CD4-positive, CD25-positive, alpha-beta regulatory T cell (primary cell): ENCODE results near the gene FBXO27. TPM values are rescaled to one million over a fixed set of nuclear protein-coding genes. Genes with fewer than 3 reads are reported as not detected.

Source experiments
- ATAC-seq, 2 donors: fragments of 150-1000 bp; cut with Tn5 transposase; one replicate each; pipeline ENCODE4 v1.10.0; 2021; ENCODE audit warnings: low read depth in 2 of 2, moderate number of reproducible peaks in 2 of 2, moderate library complexity in 1 of 2
- DNase-seq, 3 donors: peaks; one replicate each; pipeline versions ENCODE4 v3.0.0 to v3.0.0-alpha.2; 2012 to 2022; ENCODE audit warnings: mixed read lengths in 1 of 3
- H3K27ac ChIP-seq: one replicate; pipeline ENCODE4 v1.7.0; 2013; ENCODE audit warnings: mild to moderate bottlenecking, low read length; ENCODE audit not compliant: insufficient read depth, poor library complexity, severe bottlenecking
- H3K27me3 ChIP-seq: one replicate; pipeline ENCODE4 v1.7.0; 2013; ENCODE audit warnings: low read length; ENCODE audit not compliant: control insufficient read depth, insufficient read depth
- H3K36me3 ChIP-seq: one replicate; pipeline ENCODE4 v1.7.0; 2013; ENCODE audit warnings: mild to moderate bottlenecking, low read length, moderate library complexity; ENCODE audit not compliant: control insufficient read depth, insufficient read depth
- H3K4me1 ChIP-seq: 2 replicates; pipeline ENCODE4 v1.7.0; 2013; ENCODE audit warnings: mild to moderate bottlenecking, low read length; ENCODE audit not compliant: insufficient read depth, control insufficient read depth, poor library complexity, severe bottlenecking
- H3K4me3 ChIP-seq: one replicate; pipeline ENCODE4 v1.7.0; 2013; ENCODE audit warnings: low read depth, mild to moderate bottlenecking, low read length, moderate library complexity
- H3K9me3 ChIP-seq, 2 experiments: 1 replicate in 1 of 2; 2 replicates in 1 of 2; pipeline ENCODE4 v1.7.0; 2013; ENCODE audit warnings: low read length in 2 of 2, mild to moderate bottlenecking in 1 of 2, moderate library complexity in 1 of 2; ENCODE audit not compliant: control insufficient read depth in 2 of 2
- H3K27ac Mint-ChIP-seq, 3 donors: one replicate each; pipeline ENCODE4 v1.8.0; 2020 to 2022; ENCODE audit warnings: mild to moderate bottlenecking in 3 of 3, mixed read lengths in 3 of 3, moderate library complexity in 2 of 3
- H3K27me3 Mint-ChIP-seq: one replicate; pipeline ENCODE4 v1.8.0; 2022; ENCODE audit warnings: mild to moderate bottlenecking, mixed read lengths
- H3K36me3 Mint-ChIP-seq: one replicate; pipeline ENCODE4 v1.8.0; 2020; ENCODE audit warnings: mixed read lengths
- H3K4me1 Mint-ChIP-seq, 4 donors: one replicate each; pipeline ENCODE4 v1.8.0; 2020 to 2022; ENCODE audit warnings: mixed read lengths in 4 of 4, mild to moderate bottlenecking in 1 of 4
- H3K4me3 Mint-ChIP-seq, 4 donors: one replicate each; pipeline ENCODE4 v1.8.0; 2020 to 2022; ENCODE audit warnings: mild to moderate bottlenecking in 4 of 4, mixed read lengths in 4 of 4, moderate library complexity in 3 of 4
- H3K9me3 Mint-ChIP-seq, 7 donors: one replicate each; pipeline ENCODE4 v1.8.0; 2020 to 2022; ENCODE audit warnings: mixed read lengths in 7 of 7, mild to moderate bottlenecking in 3 of 7, moderate library complexity in 2 of 7
- polyA plus RNA-seq, 4 donors: library from polyadenylated mRNA; unstranded; fragments of 300-500 nt; fragmentation: Illumina TruSeq; gene quantifications; one replicate each; pipeline ENCODE4 v1.2.3, GENCODE V29; 2021
- total RNA-seq: library from RNA; stranded (reverse); gene quantifications from one replicate; pipeline ENCODE4 v1.2.3, GENCODE V29; 2022

FBXO27 gene
- total and polyA plus RNA-seq, 5 donors from 2014 or later = 0.16 to 0.35 (median 0.28) TPM; not detected in 1

- ATAC-seq (no peak), DNase-seq (no peak)
- Mint-ChIP-seq H3K4me1 (no peaks in the 10 kb centered on the region), H3K36me3 (no peaks in the 10 kb centered on the region), H3K27me3 (peaks cover 24% of the 10 kb centered on the region), H3K27ac (no peak overlapping the region), H3K9me3 (peaks cover 0 to 6% (median 3%) of the 10 kb centered on the region in 7 donors), H3K4me3 (no peak overlapping the region)
- Histone ChIP-seq H3K9me3 (peaks cover 0 to 5% of the 10 kb centered on the region in 2 experiments), H3K27ac (no peak overlapping the region), H3K27me3 (no peaks in the 10 kb centered on the region), H3K36me3 (no peaks in the 10 kb centered on the region), H3K4me1 (no peaks in the 10 kb centered on the region), H3K4me3 (no peak overlapping the region)
Measured at GRCh38 chr19:38985262-38985661, 47.1 kb downstream of the FBXO27 start.

DNA sequence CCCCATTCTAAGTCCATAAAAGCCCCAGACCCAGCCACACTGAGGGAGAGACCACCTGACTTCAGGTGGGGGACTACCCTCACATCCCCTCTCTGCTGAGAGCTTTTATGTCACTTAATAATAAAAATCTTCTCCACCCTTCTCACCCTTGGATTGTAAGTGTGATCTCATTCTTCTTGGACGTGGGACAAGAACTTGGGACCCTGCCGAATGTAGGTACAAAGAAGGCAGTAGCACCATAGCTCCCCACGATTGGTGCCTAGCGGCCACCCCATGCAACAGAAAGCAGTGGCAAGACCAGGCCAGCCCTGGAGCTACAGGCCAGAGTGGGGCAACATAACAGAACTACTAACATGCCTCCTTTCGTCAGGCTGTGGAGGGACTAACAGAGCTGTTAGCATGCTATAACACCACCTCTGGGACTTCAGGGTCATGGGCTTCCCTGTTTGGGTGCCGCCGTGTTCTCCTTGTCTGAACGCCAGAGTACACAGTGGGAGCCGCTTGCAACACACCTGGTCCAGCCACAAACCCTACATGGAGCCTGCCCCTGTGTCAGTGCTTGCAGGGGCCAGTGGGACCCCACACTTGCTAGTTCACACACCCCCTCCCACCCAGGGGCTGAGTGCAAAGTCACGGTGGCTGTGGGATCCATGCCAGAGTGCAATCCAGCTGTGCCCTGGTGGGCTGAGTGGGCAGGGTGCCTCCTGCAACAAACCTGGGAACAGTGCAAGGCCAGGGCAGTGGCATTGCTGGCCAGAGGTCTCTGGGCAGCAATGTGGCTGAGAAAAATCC, 51.6 kb downstream of the FBXO27 start:
- DNase-seq (no peak), ATAC-seq (no peak)
- Mint-ChIP-seq H3K27me3 (peaks cover 23% of the 10 kb centered on the region), H3K4me3 (no peak overlapping the region), H3K36me3 (no peaks in the 10 kb centered on the region), H3K27ac (no peak overlapping the region), H3K9me3 (peaks cover 0 to 8% (median 3%) of the 10 kb centered on the region in 7 donors), H3K4me1 (peaks cover 0 to 15% (median 6%) of the 10 kb centered on the region in 4 donors)
- no peak overlapping the region for H3K27ac ChIP-seq
- peaks cover 0 to 5% of the 10 kb centered on the region in 2 experiments for H3K9me3 ChIP-seq
- no peaks in the 10 kb centered on the region for H3K4me1 ChIP-seq
- no peak overlapping the region for H3K4me3 ChIP-seq
- H3K27me3 ChIP-seq = no peaks in the 10 kb centered on the region
- H3K36me3 ChIP-seq = no peaks in the 10 kb centered on the region

GRCh38 chr19:38979812-38980211, 52.5 kb downstream of the FBXO27 start:
- no peak overlapping the region for H3K4me3 Mint-ChIP-seq
- H3K27me3 Mint-ChIP-seq = peaks cover 22% of the 10 kb centered on the region
- H3K27me3 ChIP-seq = peaks cover under 1% of the 10 kb centered on the region
- no peak overlapping the region for H3K27ac Mint-ChIP-seq
- no peak overlapping the region for H3K27ac ChIP-seq
- no peak for DNase-seq
- no peaks in the 10 kb centered on the region for H3K36me3 ChIP-seq
- H3K4me1 Mint-ChIP-seq = peaks cover 0 to 18% (median 6%) of the 10 kb centered on the region in 4 donors
- peaks cover 0 to 8% (median 1%) of the 10 kb centered on the region in 7 donors for H3K9me3 Mint-ChIP-seq
- no peaks in the 10 kb centered on the region for H3K4me1 ChIP-seq
- H3K9me3 ChIP-seq = no peaks in the 10 kb centered on the region
- H3K4me3 ChIP-seq = no peak overlapping the region
- ATAC-seq = no peak
- no peaks in the 10 kb centered on the region for H3K36me3 Mint-ChIP-seq

GRCh38 chr19:38978326-38978689, 54.0 kb downstream of the FBXO27 start:
- no peak overlapping the region for H3K4me3 Mint-ChIP-seq
- DNase-seq (no peak), ATAC-seq (no peak)
- no peaks in the 10 kb centered on the region for H3K36me3 ChIP-seq
- peaks cover 0 to 8% (median 3%) of the 10 kb centered on the region in 7 donors for H3K9me3 Mint-ChIP-seq
- no peak overlapping the region for H3K4me3 ChIP-seq
- peaks cover 17% of the 10 kb centered on the region for H3K27me3 Mint-ChIP-seq
- no peak overlapping the region for H3K27ac Mint-ChIP-seq
- no peaks in the 10 kb centered on the region for H3K4me1 ChIP-seq
- H3K27me3 ChIP-seq = peaks cover 3% of the 10 kb centered on the region
- no peaks in the 10 kb centered on the region for H3K36me3 Mint-ChIP-seq
- no peak overlapping the region for H3K27ac ChIP-seq
- H3K4me1 Mint-ChIP-seq = peaks cover 0 to 21% (median 6%) of the 10 kb centered on the region in 4 donors
- no peaks in the 10 kb centered on the region for H3K9me3 ChIP-seq

DNA sequence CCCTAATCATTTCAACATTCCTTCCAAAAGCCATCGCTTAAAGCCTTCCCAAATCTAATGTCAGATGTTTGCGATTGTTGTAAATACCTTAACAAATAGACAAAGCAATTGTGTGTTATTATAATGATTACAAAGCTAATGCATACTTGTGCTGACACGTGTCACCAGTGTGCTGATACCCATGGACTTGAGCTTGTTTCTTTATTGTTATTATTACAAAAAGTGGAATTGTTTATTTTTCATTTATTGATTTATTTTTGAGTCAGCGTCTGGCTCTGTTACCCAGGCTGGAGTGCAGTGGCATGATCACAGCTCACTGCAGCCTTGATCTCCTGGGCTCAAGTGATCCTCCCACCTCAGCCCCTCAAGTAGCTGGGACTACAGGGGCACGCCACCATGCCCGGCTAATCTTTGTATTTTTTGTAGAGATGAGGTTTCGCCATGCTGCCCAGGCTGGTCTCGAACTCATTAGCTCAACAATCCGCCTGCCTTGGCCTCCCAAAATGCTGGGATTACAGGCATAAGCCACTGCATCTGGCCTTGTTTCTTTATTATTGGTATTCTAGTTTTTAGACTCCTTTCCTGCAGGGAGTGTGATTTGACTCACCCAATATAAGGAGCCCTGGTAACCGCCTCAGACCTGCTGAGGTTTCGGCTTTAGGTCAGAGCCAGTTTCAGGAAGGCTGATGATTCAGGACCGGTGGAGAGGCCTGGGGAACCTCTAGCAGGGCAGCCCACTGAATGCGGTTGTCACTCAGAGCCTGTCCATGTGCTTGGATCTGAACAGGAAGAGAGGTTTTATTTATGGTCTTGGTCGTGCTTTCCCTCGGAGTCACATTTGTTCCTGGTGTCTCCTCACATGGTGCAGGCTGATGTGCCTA, 54.7 kb downstream of the FBXO27 start:
- H3K4me3 ChIP-seq = no peak overlapping the region
- peak in 1 of 3 donors; percentile 44 for DNase-seq
- peaks cover 3% of the 10 kb centered on the region for H3K27me3 ChIP-seq
- H3K36me3 ChIP-seq = no peaks in the 10 kb centered on the region
- H3K9me3 Mint-ChIP-seq = peaks cover 0 to 8% (median 3%) of the 10 kb centered on the region in 7 donors
- H3K4me1 ChIP-seq = no peaks in the 10 kb centered on the region
- H3K4me3 Mint-ChIP-seq = no peak overlapping the region
- no peak for ATAC-seq
- no peak overlapping the region for H3K27ac ChIP-seq
- H3K27me3 Mint-ChIP-seq = peaks cover 17% of the 10 kb centered on the region
- peaks cover 0 to 21% (median 6%) of the 10 kb centered on the region in 4 donors for H3K4me1 Mint-ChIP-seq
- H3K27ac Mint-ChIP-seq = peak overlapping the region in 1 of 3 donors; percentile 82
- H3K9me3 ChIP-seq = no peaks in the 10 kb centered on the region
- H3K36me3 Mint-ChIP-seq = no peaks in the 10 kb centered on the region

DNA sequence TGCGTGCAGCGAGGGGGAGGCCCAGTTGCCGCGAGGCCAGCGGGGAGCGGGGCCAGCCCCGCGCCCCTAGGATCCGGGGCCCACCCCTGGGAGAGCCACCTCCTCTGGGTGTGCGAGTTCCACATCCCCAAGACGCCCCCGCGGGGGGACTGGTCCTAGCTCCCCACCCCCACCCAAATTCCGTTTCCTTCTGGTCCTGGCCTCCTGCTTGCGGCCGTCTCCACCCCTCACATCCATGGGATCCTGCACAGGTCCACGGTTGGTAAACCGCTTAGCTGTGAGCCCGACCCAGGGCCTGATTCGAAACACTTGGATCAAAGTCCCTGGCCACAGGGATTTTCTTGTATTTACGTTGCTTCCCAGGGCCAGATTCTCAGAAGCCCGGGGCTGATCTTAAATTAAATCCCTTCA, 56.5 kb downstream of the FBXO27 start:
- H3K4me3 ChIP-seq = no peak overlapping the region
- ATAC-seq (no peak), DNase-seq (no peak)
- peaks cover 3% of the 10 kb centered on the region for H3K27me3 ChIP-seq
- Mint-ChIP-seq H3K27ac (no peak overlapping the region), H3K27me3 (peaks cover 17% of the 10 kb centered on the region), H3K4me3 (peak overlapping the region in 1 of 4 donors; percentile 72), H3K9me3 (peaks cover 0 to 8% (median 3%) of the 10 kb centered on the region in 7 donors), H3K36me3 (no peaks in the 10 kb centered on the region), H3K4me1 (peaks cover 0 to 21% (median 6%) of the 10 kb centered on the region in 4 donors)
- no peaks in the 10 kb centered on the region for H3K4me1 ChIP-seq
- H3K27ac ChIP-seq = no peak overlapping the region
- H3K9me3 ChIP-seq = no peaks in the 10 kb centered on the region
- no peaks in the 10 kb centered on the region for H3K36me3 ChIP-seq

- Histone ChIP-seq H3K27ac (no peak within 1 kb of the TSS), H3K27me3 (peaks cover 3% of the 10 kb centered on the region), H3K36me3 (no peaks in the 10 kb centered on the region), H3K4me1 (no peaks in the 10 kb centered on the region), H3K4me3 (no peak within 1 kb of the TSS), H3K9me3 (no peaks in the 10 kb centered on the region)
- Mint-ChIP-seq H3K27ac (no peak within 1 kb of the TSS), H3K9me3 (peaks cover 0 to 6% (median under 1%) of the 10 kb centered on the region in 7 donors), H3K4me3 (peak within 1 kb of the TSS; percentile 7 to 72 (median 57)), H3K36me3 (no peaks in the 10 kb centered on the region), H3K4me1 (peaks cover 0 to 21% (median 6%) of the 10 kb centered on the region in 4 donors), H3K27me3 (peaks cover 17% of the 10 kb centered on the region)
- DNase-seq = no peak
- no peak for ATAC-seq
Measured at GRCh38 chr19:38975214-38975860, 57.0 kb downstream of the FBXO27 start, which contains the start of gene FBXO17. Gene FBXO17 (minus strand): TSS chr19:38975742. CDS start chr19:38950319, 25,423 bp downstream.
